CD4-positive, alpha-beta T cell treated with Interleukin-15 for 1 hour (primary cell): ENCODE results near the gene SETX.

Experiments used
- DNase-seq: peaks from one replicate; pipeline ENCODE4 v3.0.0-alpha.2; 2020

Gene SETX

DNA sequence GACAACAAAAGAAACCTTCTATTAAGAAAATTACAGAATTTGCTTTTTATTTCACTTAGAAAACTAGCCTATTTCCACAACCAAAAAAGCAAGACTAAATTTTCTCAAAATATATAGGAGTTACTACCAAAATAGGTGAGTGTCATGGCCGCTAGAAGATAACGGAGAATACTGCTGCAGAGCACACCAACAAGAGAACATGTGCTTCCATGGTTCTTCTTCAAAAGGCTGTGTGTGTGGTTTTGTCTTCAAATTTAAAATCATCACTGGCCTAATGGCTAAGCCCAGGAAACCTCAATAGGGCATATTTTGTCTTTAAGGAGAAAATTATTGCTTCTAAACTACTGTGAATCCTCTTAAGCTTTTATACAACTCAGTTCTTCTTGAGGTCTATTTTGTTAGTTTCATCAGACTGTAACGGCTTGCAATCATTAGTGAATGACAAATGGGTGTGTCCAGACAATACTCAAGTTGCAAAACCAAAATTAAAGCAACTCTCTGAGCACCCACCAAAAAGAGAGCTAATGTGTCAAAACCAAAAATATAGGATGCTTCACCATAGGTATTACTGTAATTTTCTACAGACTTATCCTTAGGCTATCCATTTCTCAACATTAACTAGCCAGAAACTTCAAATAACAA is 3.3 kb downstream of the SETX start:
- no peak for DNase-seq

- DNase-seq, result no peak
Observed at GRCh38 chr9:132350861-132351315, 3.9 kb downstream of the SETX start.

DNA sequence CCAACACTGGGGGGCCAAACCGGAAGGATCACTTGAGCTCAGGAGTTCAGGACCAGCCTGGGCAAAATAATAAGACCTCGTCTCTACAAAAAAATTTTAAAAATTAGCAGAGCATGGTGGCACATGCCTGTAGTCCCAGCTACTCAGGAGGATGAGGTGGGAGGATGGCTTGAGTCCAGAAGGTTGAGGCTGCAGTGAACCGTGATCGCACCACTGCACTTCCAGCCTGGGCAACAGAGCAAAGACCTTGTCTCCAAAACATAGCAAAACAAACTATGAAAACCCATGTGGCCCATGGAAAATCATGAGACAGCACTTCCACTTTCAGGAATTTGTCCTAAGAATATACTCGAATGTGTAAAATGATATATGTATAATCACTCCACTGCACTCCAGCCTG is 6.1 kb downstream of the SETX start:
- no peak for DNase-seq

DNA sequence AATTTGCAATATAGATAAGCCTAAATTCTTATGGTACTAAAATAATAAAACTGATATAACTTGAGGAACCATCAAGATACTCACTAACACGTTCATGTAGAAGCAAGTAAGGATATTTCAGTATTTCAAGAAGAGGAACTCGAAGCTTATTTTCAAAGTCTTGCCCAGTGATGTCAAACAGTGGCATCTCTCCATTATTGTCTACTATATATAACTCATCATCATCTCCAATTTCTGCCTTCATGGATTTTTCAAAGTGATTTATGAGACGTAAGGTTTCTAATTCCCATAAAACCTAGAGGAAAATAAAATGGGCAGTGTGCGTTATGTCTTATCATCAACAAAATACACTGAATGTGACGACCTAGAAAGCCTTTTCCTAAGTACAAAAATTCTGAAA is 8.6 kb downstream of the SETX start:
- DNase-seq, result no peak

GRCh38 chr9:132341177-132341840 is 13.5 kb downstream of the SETX start:
- DNase-seq, result no peak

GRCh38 chr9:132334364-132334763 is 20.4 kb downstream of the SETX start:
- no peak for DNase-seq

GRCh38 chr9:132333556-132333955 is 21.2 kb downstream of the SETX start:
- no peak for DNase-seq

- DNase-seq, result no peak
Observed at GRCh38 chr9:132328580-132328979, 26.2 kb downstream of the SETX start.

- DNase-seq, result no peak
Observed at GRCh38 chr9:132327537-132327936, 27.2 kb downstream of the SETX start.

DNA sequence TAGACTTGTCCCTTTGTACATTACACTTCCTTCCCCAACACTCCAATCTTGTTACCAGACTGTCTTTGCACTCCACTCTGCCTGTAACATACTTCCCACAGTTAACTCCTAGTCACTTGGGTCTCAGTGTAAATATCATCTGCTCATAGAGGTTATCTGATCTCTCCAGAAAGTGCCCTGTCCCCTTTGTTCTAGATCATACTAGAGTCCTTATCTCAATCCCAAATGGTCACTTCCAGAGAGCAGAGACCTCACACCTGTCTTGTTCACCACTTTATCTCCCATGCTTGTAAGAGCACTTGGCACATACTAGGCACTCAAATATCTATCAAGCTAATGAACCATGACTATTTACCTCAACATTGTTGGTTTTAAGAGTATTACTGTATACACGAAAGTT is 30.4 kb downstream of the SETX start:
- no peak for DNase-seq

- DNase-seq, result no peak
Observed at GRCh38 chr9:132319421-132320110, 35.2 kb downstream of the SETX start.

DNA sequence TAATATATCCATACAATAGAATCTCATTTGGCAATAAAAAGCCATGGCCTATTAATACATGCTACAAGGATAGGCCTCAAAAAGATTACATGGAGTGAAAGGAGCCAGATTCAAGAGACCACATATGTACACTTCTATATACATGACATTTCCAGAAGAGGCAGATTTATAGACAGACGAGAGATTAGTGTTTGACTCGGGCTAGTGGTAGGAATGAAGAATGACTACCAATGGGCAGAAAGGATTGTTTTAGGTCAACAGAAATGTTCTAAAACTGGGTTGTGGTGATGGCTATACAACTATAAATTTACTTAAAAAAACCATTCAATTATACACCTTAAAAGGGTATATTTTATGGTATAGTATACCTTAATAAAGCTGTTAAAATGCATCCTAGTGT is 41.9 kb downstream of the SETX start:
- DNase-seq, result no peak

DNA sequence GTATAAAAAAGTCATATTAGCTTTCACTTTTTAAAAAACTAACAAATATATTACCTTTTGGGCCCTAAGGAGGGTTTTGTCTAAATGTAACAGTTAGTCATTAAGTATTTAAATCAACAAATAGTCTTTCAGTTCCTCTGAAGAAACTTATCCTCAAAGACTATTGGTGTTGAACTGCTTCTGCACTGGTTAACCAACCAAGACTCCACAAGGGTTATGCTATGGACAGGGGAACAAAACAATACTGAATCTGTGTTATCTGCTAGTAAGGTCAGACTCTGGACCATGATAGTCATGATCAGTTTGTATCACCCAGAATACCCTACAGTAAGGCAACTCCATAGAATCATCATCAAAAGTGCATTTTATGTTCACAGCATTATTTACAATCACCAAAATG is 42.4 kb downstream of the SETX start:
- DNase-seq, result no peak

DNA sequence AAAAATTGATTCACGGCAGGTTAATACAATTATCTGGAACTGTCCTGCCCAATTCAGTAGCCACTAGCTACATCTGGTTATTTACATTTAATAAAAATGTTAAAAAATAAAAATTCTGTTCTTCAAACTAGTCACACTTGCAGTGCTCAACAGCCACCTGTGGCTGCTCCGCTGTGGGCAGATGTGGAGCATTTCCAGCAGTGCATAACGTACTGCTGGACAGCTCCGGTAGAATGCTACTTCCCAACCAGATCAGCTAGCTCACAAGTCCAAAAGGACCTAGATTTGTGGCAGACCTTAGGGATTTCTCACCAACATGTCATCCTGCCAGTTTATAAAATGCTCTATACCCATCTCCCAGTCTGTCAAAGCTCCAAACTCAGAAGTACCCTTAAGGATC is 42.8 kb downstream of the SETX start:
- no peak for DNase-seq

- DNase-seq, result no peak
Observed at GRCh38 chr9:132309056-132309455, 45.7 kb downstream of the SETX start.

DNA sequence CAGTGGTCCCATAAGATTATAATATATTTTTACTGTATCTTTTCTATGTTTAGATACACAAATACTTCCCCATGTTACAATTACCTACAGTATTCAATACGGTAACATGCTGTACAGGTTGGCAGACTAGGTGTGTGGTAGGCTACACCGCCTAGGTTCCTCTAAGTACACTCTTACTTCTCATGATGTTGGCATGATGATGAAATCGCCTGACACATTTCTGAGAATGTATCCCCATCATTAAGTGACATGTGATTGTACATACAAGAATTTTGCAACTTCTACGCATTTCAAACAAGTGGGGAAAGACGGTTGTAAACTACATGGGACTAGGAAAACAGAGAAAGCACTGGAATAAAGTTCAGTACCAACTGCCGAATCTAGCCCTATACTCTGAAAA is 53.3 kb downstream of the SETX start:
- DNase-seq, result no peak

DNA sequence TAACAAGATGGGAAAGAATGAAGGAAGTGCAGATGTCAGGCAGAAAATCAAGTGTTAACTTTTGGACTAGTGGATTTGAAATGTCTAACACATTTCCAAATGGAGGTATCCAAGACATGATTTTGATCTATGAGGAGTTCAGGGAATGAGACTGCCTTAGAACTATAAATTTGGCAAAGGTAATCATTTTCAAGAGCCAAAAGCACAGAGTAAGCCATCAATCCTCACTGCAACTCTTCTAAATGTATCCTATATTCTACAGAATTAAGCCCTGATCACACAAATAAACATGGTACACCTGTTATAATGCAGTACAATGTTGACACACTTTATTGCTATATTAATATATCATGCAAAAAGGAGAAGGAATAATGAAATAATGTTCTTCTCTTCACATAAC is 55.6 kb downstream of the SETX start:
- DNase-seq, result no peak

GRCh38 chr9:132295181-132295580 is 59.6 kb downstream of the SETX start:
- DNase-seq, result no peak

DNA sequence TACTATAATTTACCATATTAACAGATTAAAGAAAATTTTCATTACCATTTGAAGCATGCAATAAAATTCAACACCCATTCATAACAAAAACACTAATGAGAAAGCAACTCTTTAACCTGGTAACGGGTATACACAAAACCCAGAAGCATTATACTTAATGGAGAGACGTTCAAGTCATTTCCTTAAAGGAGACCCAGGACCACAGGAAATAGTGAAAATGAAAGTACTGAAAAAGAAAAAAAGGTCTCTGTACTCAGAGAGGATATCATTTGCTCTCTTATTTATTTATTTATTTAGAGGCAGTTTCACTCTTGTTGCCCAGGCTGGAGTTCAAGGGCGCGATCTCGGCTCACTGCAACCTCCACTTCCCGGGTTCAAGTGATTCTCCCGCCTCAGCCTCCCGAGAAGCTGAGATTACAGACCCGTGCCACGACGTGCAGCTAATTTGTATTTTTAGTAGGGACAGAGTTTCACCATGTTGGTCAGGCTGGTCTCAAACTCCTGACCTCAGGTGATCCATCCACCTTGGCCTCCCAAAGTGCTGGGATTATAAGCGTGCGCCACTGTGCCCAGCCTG is 61.6 kb downstream of the SETX start:
- DNase-seq, result no peak

DNA sequence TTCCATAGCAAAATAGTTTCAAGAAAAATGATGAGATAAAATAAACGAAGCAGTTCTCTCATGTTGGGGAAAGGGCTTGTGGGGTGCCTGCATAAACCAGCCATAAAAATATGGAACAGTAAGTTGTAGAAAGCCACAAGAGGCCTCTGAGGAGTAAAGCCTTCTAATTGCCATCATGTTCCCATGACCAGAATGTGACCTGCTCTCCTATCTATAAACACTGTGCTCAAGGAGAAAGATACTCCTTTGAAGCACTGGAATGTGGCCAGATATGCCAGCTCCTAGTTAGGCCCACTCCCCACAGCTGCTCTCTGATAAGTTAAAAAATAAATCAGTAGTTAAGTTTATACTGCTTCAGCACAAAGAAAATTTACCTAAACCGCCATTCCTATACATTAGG is 65.8 kb downstream of the SETX start:
- DNase-seq, result no peak

DNA sequence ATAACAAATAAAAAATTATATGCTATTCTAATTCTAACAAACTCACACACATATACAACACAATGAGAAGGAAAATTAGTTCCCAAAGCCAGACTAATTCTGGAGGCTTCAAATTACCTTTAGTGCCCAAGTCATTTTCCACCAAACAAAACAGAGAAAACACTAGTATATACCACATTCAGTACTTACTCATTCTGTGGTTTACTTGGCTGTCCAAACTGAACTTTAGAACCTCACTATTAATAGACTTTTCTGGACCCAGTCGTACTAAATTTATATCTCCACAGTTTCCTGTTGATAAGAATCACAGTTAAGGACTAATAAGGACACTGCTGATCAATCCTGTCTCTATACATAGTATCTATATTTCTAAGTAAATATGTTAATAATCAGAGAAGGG is 66.4 kb downstream of the SETX start:
- no peak for DNase-seq

- DNase-seq, result no peak
Observed at GRCh38 chr9:132287256-132287760, 67.5 kb downstream of the SETX start.

GRCh38 chr9:132283863-132284262 is 70.9 kb downstream of the SETX start:
- DNase-seq, result no peak

DNA sequence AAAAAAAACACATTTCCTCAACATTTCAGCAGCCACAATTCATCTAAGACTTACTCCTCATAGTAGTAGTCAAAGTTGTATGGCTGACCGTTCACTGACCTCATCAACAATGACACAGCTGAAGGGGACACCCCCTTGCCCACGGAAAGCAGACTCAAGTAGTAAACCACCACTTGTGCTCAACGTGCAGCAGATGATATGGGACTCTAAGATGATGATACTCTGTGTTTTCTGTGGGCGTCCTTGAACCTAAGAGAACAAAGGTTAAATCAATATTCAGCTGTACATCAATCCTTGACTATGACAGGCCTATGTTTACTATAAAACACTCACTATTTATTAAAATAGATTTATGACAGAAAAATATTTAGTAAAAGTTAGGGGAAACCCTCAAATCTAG is 71.6 kb downstream of the SETX start:
- DNase-seq, result no peak
